ENCODE measurements around the gene IL34.

IL34 gene

GRCh38 chr16:70698901-70699300, 52.5 kb downstream of the IL34 start:
- ChIA-PET CTCF (no interaction called here), POLR2A (no interaction called here)
- no peak for DNase-seq (ENCODE audit: extremely low spot score)
- TF ChIP-seq FOXM1 (IDR thresholded peaks at IDR 0.05; ENCODE audit: borderline replicate concordance) = no peak

- TF ChIP-seq FOXK2 (IDR thresholded peaks at IDR 0.05) (no peak), PKNOX1 (IDR thresholded peaks at IDR 0.05) (no peak), SP1 (IDR thresholded peaks at IDR 0.05) (no peak), FOXA1 (IDR thresholded peaks at IDR 0.05) (no peak), CTBP1 (IDR thresholded peaks at IDR 0.05; ENCODE audit: borderline replicate concordance) (no peak), BHLHE40 (IDR thresholded peaks at IDR 0.05; ENCODE audit: borderline replicate concordance) (no peak)
- POLR2A ChIA-PET = no interaction called here
- DNase-seq (ENCODE audit: extremely low spot score) = no peak
- CTCF ChIA-PET = no interaction called here
Observed at GRCh38 chr16:70699696-70700095, 53.3 kb downstream of the IL34 start.

GRCh38 chr16:70700101-70701020, 54.0 kb downstream of the IL34 start:
- CTCF ChIA-PET = no interaction called here
- DNase-seq (ENCODE audit: extremely low spot score) = no peak
- POLR2A ChIA-PET = no interaction called here
- no peak for TF ChIP-seq ARNT (IDR thresholded peaks at IDR 0.05)
- TF ChIP-seq CTBP1 (IDR thresholded peaks at IDR 0.05; ENCODE audit: borderline replicate concordance) = no peak
- TF ChIP-seq NFRKB (IDR thresholded peaks at IDR 0.05) = no peak
- no peak for TF ChIP-seq LEF1 (IDR thresholded peaks at IDR 0.05; ENCODE audit: borderline replicate concordance)
- no peak for TF ChIP-seq HDGF (IDR thresholded peaks at IDR 0.05; ENCODE audit: borderline replicate concordance)
- TF ChIP-seq ZNF384 (IDR thresholded peaks at IDR 0.05) = no peak
- no peak for TF ChIP-seq FOXA1 (IDR thresholded peaks at IDR 0.05)
- no peak for TF ChIP-seq FOXM1 (IDR thresholded peaks at IDR 0.05; ENCODE audit: borderline replicate concordance)
- TF ChIP-seq SUZ12 (IDR thresholded peaks at IDR 0.05) = no peak
- TF ChIP-seq ELF4 (IDR thresholded peaks at IDR 0.05) = no peak
- TF ChIP-seq BHLHE40 (IDR thresholded peaks at IDR 0.05; ENCODE audit: borderline replicate concordance) = no peak

GRCh38 chr16:70701036-70701435, 54.7 kb downstream of the IL34 start:
- ChIA-PET CTCF (no interaction called here), POLR2A (no interaction called here)
- DNase-seq (ENCODE audit: extremely low spot score) = no peak
- no peak for TF ChIP-seq BHLHE40 (IDR thresholded peaks at IDR 0.05; ENCODE audit: borderline replicate concordance)
- no peak for TF ChIP-seq ARNT (IDR thresholded peaks at IDR 0.05)
- TF ChIP-seq SUZ12 (IDR thresholded peaks at IDR 0.05) = no peak
- no peak for TF ChIP-seq NFRKB (IDR thresholded peaks at IDR 0.05)
- no peak for TF ChIP-seq FOXA1 (IDR thresholded peaks at IDR 0.05)
- no peak for TF ChIP-seq SP1 (IDR thresholded peaks at IDR 0.05)
- TF ChIP-seq L3MBTL2 (conservative IDR thresholded peaks at IDR 0.05) = no peak
- no peak for TF ChIP-seq TARDBP (IDR thresholded peaks at IDR 0.05)
- no peak for TF ChIP-seq PKNOX1 (IDR thresholded peaks at IDR 0.05)
- no peak for TF ChIP-seq FOXM1 (IDR thresholded peaks at IDR 0.05; ENCODE audit: borderline replicate concordance)
- no peak for TF ChIP-seq LEF1 (IDR thresholded peaks at IDR 0.05; ENCODE audit: borderline replicate concordance)
- TF ChIP-seq FOXK2 (IDR thresholded peaks at IDR 0.05) = no peak
- TF ChIP-seq ELF4 (IDR thresholded peaks at IDR 0.05) = no peak
- TF ChIP-seq HDGF (IDR thresholded peaks at IDR 0.05; ENCODE audit: borderline replicate concordance) = no peak
- no peak for TF ChIP-seq CTBP1 (IDR thresholded peaks at IDR 0.05; ENCODE audit: borderline replicate concordance)
- TF ChIP-seq ZNF384 (IDR thresholded peaks at IDR 0.05) = no peak

GRCh38 chr16:70701596-70701995, 55.2 kb downstream of the IL34 start:
- TF ChIP-seq LEF1 (IDR thresholded peaks at IDR 0.05; ENCODE audit: borderline replicate concordance) (no peak), CTBP1 (IDR thresholded peaks at IDR 0.05; ENCODE audit: borderline replicate concordance) (no peak), HDGF (IDR thresholded peaks at IDR 0.05; ENCODE audit: borderline replicate concordance) (no peak), SUZ12 (IDR thresholded peaks at IDR 0.05) (no peak), BHLHE40 (IDR thresholded peaks at IDR 0.05; ENCODE audit: borderline replicate concordance) (no peak), FOXK2 (IDR thresholded peaks at IDR 0.05) (no peak), TARDBP (IDR thresholded peaks at IDR 0.05) (no peak), SP1 (IDR thresholded peaks at IDR 0.05) (no peak), ELF4 (IDR thresholded peaks at IDR 0.05) (no peak), ZNF384 (IDR thresholded peaks at IDR 0.05) (no peak), PKNOX1 (IDR thresholded peaks at IDR 0.05) (no peak), NFRKB (IDR thresholded peaks at IDR 0.05) (no peak), FOXM1 (IDR thresholded peaks at IDR 0.05; ENCODE audit: borderline replicate concordance) (no peak), ARNT (IDR thresholded peaks at IDR 0.05) (no peak), L3MBTL2 (conservative IDR thresholded peaks at IDR 0.05) (no peak), FOXA1 (IDR thresholded peaks at IDR 0.05) (no peak)
- POLR2A ChIA-PET = no interaction called here
- no peak for DNase-seq (ENCODE audit: extremely low spot score)
- CTCF ChIA-PET = no interaction called here

GRCh38 chr16:70701998-70702397, 55.6 kb downstream of the IL34 start:
- CTCF ChIA-PET = no interaction called here

More at GRCh38 chr16:70701998-70702397, 55.6 kb downstream of the IL34 start:
- POLR2A ChIA-PET = no interaction called here
- TF ChIP-seq BHLHE40 (IDR thresholded peaks at IDR 0.05; ENCODE audit: borderline replicate concordance) = no peak
- no peak for DNase-seq (ENCODE audit: extremely low spot score)
